Neural cell (in vitro differentiated cells): Measurements from ENCODE around the gene ABL2. TPM values are rescaled to one million over a fixed set of nuclear protein-coding genes. Genes with fewer than 3 reads are reported as not detected.

Experiments used
- H2AFZ ChIP-seq: fragments of 200-600, 300-800 bp; sonication (generic), shearing (Covaris generic); 2 replicates; pipeline ENCODE4 v1.6.0; 2014; ENCODE audit warnings: low read depth, mild to moderate bottlenecking, antibody characterized with exemption, low read length, moderate library complexity
- H3F3A ChIP-seq: fragments of 200-600 bp; shearing (Covaris generic); 2 replicates; pipeline ENCODE4 v1.6.1; 2016; ENCODE audit warnings: mild to moderate bottlenecking, moderate library complexity, mixed read lengths, antibody characterized with exemption, low read length; ENCODE audit not compliant: insufficient read depth, poor library complexity, severe bottlenecking
- H3K27ac ChIP-seq: fragments of 200-600, 300-800 bp; sonication (generic), shearing (Covaris generic); 2 replicates; pipeline ENCODE4 v1.5.1; 2014; ENCODE audit warnings: mild to moderate bottlenecking, low read length, moderate library complexity
- H3K27me3 ChIP-seq: fragments of 300-800, 200-600 bp; sonication (generic), shearing (Covaris generic); 2 replicates; pipeline ENCODE4 v1.6.0; 2014; ENCODE audit warnings: mild to moderate bottlenecking, low read depth, low read length, moderate library complexity; ENCODE audit not compliant: insufficient read depth
- H3K36me3 ChIP-seq: fragments of 300-800, 200-600 bp; sonication (generic), shearing (Covaris generic); 2 replicates; pipeline ENCODE4 v1.5.1; 2014; ENCODE audit warnings: mild to moderate bottlenecking, antibody characterized with exemption, low read length, moderate library complexity; ENCODE audit not compliant: insufficient read depth
- H3K4me2 ChIP-seq: fragments of 300-800, 200-600 bp; sonication (generic), shearing (Covaris generic); 2 replicates; pipeline ENCODE4 v1.6.0; 2014; ENCODE audit warnings: mild to moderate bottlenecking, low read length
- H3K4me3 ChIP-seq: fragments of 300-800, 200-600 bp; sonication (generic), shearing (Covaris generic); 2 replicates; pipeline ENCODE4 v1.5.1; 2014; ENCODE audit warnings: mild to moderate bottlenecking, low read length, moderate library complexity
- H3K79me2 ChIP-seq: fragments of 200-600 bp; shearing (Covaris generic); replicated peaks from 2 replicates; pipeline ENCODE4 v1.6.0; 2014; ENCODE audit warnings: mild to moderate bottlenecking, low read length, moderate library complexity; ENCODE audit not compliant: insufficient read depth
- H3K9ac ChIP-seq: fragments of 300-800, 200-600 bp; sonication (generic), shearing (Covaris generic); 2 replicates; pipeline ENCODE4 v1.6.1; 2016; ENCODE audit warnings: mild to moderate bottlenecking, low read length, mixed read lengths
- H3K9me2 ChIP-seq: fragments of 200-600 bp; shearing (Covaris generic); 2 replicates; pipeline ENCODE4 v1.6.1; 2016; ENCODE audit warnings: mild to moderate bottlenecking, low read length, mixed read lengths; ENCODE audit not compliant: insufficient read depth
- H3K9me3 ChIP-seq: fragments of 200-600, 300-800 bp; sonication (generic), shearing (Covaris generic); 2 replicates; pipeline ENCODE4 v1.6.1; 2016; ENCODE audit warnings: mild to moderate bottlenecking, mixed run types, low read length, moderate library complexity, mixed read lengths
- H4K20me1 ChIP-seq: fragments of 200-600 bp; shearing (Covaris generic); 2 replicates; pipeline ENCODE4 v1.6.1; 2016; ENCODE audit warnings: mild to moderate bottlenecking, mixed run types; ENCODE audit not compliant: insufficient read depth
- EP300 ChIP-seq: fragments of 450-650 bp; conservative IDR thresholded peaks from 2 replicates; pipeline ENCODE4 v1.6.1; 2014; ENCODE audit warnings: antibody characterized with exemption, mild to moderate bottlenecking, moderate library complexity; ENCODE audit not compliant: poor library complexity, severe bottlenecking
- EZH2 ChIP-seq: fragments of 200-600, 300-800 bp; shearing (Covaris generic), sonication (generic); IDR thresholded peaks from 2 replicates; pipeline ENCODE4 v1.6.1; 2014; ENCODE audit warnings: antibody characterized with exemption, low read length, borderline replicate concordance, mild to moderate bottlenecking; ENCODE audit not compliant: insufficient read depth, poor library complexity, severe bottlenecking
- MXI1 ChIP-seq: fragments of 450-650 bp; conservative IDR thresholded peaks from 2 replicates; pipeline ENCODE4 v1.6.1; 2014; ENCODE audit warnings: antibody characterized with exemption, mild to moderate bottlenecking; ENCODE audit not compliant: poor library complexity, severe bottlenecking
- POLR2AphosphoS5 ChIP-seq: IDR thresholded peaks from 2 replicates; pipeline ENCODE4 v1.6.1; 2012
- RAD21 ChIP-seq: fragments of 450-650 bp; conservative IDR thresholded peaks from 2 replicates; pipeline ENCODE4 v1.6.1; 2014; ENCODE audit warnings: antibody characterized with exemption, mild to moderate bottlenecking, moderate library complexity
- SMC3 ChIP-seq: fragments of 450-650 bp; conservative IDR thresholded peaks from 2 replicates; pipeline ENCODE4 v1.6.1; 2014; ENCODE audit warnings: antibody characterized with exemption, mild to moderate bottlenecking, moderate library complexity; ENCODE audit not compliant: poor library complexity
- TAF1 ChIP-seq: IDR thresholded peaks from 2 replicates; pipeline ENCODE4 v1.6.1; 2012; ENCODE audit warnings: low read depth
- polyA plus RNA-seq: library from polyadenylated mRNA; depleted of rRNA; stranded (reverse); fragments of >200 nt; gene quantifications from 2 replicates; pipeline ENCODE4 v1.2.3, GENCODE V29; 2014
- TF ChIP-seq, protein P1 (sequence below): fragments of 450-650 bp; IDR thresholded peaks from 2 replicates; pipeline ENCODE4 v1.5.1; 2014; ENCODE audit warnings: antibody characterized with exemption, mild to moderate bottlenecking, moderate library complexity; ENCODE audit not compliant: poor library complexity, severe bottlenecking
- TF ChIP-seq, protein P2 (sequence below): IDR thresholded peaks from 2 replicates; pipeline ENCODE4 v1.6.1; 2012; ENCODE audit warnings: borderline replicate concordance

The ABL2 gene
- polyA plus RNA-seq, 1 donor from 2014 or later: 9.8 TPM

DNA sequence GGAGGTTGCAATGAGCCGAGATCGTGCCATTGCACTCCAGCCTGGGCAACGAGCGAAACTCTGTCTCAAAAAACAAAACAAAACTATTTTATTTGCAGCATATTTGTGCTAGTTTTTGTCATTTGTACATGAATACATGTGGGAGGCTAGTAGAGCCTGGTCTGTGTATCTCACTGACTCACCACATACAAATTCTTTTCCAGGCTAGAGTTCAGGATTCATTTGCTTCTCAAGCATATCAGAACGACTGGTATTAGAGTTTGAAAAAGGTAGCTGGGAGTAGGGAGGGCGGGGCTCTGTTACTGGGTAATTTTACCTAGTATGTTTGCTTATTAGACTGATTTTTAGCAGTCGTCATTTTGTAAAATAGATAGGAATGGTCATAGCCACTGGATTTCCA, 152.1 kb downstream of the ABL2 start:
- Histone ChIP-seq H3K9me2 (no peaks in the 10 kb centered on the region), H2AFZ (no peak overlapping the region), H3K9me3 (no peaks in the 10 kb centered on the region), H3F3A (no peaks in the 10 kb centered on the region), H4K20me1 (no peaks in the 10 kb centered on the region), H3K79me2 (no peaks in the 10 kb centered on the region), H3K36me3 (no peaks in the 10 kb centered on the region), H3K4me2 (no peak overlapping the region), H3K9ac (no peak overlapping the region), H3K4me3 (no peak overlapping the region), H3K27ac (no peak overlapping the region), H3K27me3 (no peaks in the 10 kb centered on the region)
- no peak for TF ChIP-seq EZH2
- TF ChIP-seq MXI1: no peak
- TF ChIP-seq, protein P1, sequence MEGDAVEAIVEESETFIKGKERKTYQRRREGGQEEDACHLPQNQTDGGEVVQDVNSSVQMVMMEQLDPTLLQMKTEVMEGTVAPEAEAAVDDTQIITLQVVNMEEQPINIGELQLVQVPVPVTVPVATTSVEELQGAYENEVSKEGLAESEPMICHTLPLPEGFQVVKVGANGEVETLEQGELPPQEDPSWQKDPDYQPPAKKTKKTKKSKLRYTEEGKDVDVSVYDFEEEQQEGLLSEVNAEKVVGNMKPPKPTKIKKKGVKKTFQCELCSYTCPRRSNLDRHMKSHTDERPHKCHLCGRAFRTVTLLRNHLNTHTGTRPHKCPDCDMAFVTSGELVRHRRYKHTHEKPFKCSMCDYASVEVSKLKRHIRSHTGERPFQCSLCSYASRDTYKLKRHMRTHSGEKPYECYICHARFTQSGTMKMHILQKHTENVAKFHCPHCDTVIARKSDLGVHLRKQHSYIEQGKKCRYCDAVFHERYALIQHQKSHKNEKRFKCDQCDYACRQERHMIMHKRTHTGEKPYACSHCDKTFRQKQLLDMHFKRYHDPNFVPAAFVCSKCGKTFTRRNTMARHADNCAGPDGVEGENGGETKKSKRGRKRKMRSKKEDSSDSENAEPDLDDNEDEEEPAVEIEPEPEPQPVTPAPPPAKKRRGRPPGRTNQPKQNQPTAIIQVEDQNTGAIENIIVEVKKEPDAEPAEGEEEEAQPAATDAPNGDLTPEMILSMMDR: no peak
- TF ChIP-seq SMC3: no peak
- TF ChIP-seq TAF1: no peak
- no peak for TF ChIP-seq EP300
- TF ChIP-seq RAD21: no peak
- no peak for TF ChIP-seq POLR2AphosphoS5
- TF ChIP-seq, protein P2, sequence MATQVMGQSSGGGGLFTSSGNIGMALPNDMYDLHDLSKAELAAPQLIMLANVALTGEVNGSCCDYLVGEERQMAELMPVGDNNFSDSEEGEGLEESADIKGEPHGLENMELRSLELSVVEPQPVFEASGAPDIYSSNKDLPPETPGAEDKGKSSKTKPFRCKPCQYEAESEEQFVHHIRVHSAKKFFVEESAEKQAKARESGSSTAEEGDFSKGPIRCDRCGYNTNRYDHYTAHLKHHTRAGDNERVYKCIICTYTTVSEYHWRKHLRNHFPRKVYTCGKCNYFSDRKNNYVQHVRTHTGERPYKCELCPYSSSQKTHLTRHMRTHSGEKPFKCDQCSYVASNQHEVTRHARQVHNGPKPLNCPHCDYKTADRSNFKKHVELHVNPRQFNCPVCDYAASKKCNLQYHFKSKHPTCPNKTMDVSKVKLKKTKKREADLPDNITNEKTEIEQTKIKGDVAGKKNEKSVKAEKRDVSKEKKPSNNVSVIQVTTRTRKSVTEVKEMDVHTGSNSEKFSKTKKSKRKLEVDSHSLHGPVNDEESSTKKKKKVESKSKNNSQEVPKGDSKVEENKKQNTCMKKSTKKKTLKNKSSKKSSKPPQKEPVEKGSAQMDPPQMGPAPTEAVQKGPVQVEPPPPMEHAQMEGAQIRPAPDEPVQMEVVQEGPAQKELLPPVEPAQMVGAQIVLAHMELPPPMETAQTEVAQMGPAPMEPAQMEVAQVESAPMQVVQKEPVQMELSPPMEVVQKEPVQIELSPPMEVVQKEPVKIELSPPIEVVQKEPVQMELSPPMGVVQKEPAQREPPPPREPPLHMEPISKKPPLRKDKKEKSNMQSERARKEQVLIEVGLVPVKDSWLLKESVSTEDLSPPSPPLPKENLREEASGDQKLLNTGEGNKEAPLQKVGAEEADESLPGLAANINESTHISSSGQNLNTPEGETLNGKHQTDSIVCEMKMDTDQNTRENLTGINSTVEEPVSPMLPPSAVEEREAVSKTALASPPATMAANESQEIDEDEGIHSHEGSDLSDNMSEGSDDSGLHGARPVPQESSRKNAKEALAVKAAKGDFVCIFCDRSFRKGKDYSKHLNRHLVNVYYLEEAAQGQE: no peak

DNA sequence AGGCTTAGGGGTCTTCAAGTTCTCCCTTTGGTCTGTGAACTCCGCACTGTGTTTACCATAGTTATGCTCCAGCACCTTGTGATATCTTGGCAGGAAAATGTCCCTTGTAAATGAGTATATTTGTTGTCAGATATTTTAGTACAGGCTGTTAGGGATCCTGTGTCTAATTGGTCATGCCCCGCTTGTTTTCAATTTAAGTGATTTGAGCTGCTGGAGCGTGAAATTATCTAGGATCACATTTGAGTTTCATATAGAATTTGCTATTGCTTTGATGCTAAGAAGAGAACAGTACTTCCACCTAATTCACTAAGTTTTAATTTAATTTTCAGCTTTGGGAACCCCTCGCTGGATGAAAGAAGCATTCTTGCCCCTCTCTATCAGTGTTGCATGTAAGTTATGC, 163.0 kb downstream of the ABL2 start:
- Histone ChIP-seq H3K36me3 (no peaks in the 10 kb centered on the region), H2AFZ (no peak overlapping the region), H3K9me2 (no peaks in the 10 kb centered on the region), H3K79me2 (no peaks in the 10 kb centered on the region), H3K27ac (no peak overlapping the region), H3K9me3 (no peaks in the 10 kb centered on the region), H3K4me2 (no peak overlapping the region), H3F3A (no peaks in the 10 kb centered on the region), H3K9ac (no peak overlapping the region), H3K27me3 (no peaks in the 10 kb centered on the region), H3K4me3 (no peak overlapping the region), H4K20me1 (no peaks in the 10 kb centered on the region)
- TF ChIP-seq EZH2: no peak
- no peak for TF ChIP-seq EP300
- no peak for TF ChIP-seq SMC3
- no peak for TF ChIP-seq POLR2AphosphoS5
- TF ChIP-seq TAF1: no peak
- TF ChIP-seq, protein P1: no peak
- no peak for TF ChIP-seq RAD21
- TF ChIP-seq, protein P2: no peak
- TF ChIP-seq MXI1: no peak
